ENCODE measurements around the gene HM13.

DNA sequence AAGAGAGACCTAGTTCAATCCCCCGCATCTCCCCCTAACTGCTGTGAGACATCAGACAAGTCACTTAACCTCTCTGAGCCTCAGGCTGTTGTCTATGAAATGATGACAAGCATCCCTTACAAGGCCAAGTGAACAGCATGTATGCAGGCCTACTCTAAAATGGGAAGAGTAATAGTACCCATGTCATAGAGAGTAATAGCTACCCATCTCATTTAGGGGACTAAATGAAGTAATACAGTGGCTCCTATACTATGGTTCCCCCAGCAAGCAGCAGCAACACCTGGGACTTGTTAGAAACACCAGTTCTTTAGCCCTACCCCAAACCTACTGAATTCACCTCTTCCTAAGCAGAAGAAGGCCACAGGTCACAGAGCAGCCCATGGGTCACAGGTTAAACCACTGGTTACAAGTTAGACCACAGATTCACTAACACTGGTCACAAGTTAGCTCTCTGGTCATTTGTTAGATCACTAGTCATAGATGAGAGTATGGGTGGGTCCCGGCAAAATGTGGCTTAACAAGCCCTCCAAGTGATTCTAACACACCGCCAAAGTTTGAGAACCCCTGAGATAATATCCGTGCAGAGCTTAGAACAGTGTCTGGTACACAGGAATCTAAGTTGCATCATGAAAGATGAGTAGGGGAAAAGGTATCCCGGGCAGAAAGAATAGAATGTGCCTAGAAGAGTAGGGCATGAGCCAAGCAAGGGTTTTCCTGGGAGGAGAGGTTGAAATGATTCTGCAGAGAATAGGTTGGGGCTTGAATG lies 40.7 kb upstream of the HM13 start:
- TF ChIP-seq, protein P1, sequence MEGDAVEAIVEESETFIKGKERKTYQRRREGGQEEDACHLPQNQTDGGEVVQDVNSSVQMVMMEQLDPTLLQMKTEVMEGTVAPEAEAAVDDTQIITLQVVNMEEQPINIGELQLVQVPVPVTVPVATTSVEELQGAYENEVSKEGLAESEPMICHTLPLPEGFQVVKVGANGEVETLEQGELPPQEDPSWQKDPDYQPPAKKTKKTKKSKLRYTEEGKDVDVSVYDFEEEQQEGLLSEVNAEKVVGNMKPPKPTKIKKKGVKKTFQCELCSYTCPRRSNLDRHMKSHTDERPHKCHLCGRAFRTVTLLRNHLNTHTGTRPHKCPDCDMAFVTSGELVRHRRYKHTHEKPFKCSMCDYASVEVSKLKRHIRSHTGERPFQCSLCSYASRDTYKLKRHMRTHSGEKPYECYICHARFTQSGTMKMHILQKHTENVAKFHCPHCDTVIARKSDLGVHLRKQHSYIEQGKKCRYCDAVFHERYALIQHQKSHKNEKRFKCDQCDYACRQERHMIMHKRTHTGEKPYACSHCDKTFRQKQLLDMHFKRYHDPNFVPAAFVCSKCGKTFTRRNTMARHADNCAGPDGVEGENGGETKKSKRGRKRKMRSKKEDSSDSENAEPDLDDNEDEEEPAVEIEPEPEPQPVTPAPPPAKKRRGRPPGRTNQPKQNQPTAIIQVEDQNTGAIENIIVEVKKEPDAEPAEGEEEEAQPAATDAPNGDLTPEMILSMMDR (IDR thresholded peaks at IDR 0.05): no peak
- TF ChIP-seq POLR2A (IDR thresholded peaks at IDR 0.05) (no peak), POLR2AphosphoS5 (IDR thresholded peaks at IDR 0.05) (no peak), EP300 (IDR thresholded peaks at IDR 0.05) (no peak)
